GM21528 (cell line): ENCODE results near the gene TUBB.

Experiments used
- ATAC-seq: cut with Tn5 transposase; IDR thresholded peaks from one replicate; pipeline ENCODE4 v1.9.1; 2021; ENCODE audit warnings: mild to moderate bottlenecking, moderate library complexity; ENCODE audit not compliant: unreplicated experiment, low FRiP score

TUBB gene

GRCh38 chr6:30732237-30732943 lies 12.2 kb downstream of the TUBB start:
- no peak for ATAC-seq

- ATAC-seq, result no peak
Observed at GRCh38 chr6:30735668-30736314, 15.6 kb downstream of the TUBB start.

- ATAC-seq, result no peak
Observed at GRCh38 chr6:30738532-30738931, 18.4 kb downstream of the TUBB start.

GRCh38 chr6:30740540-30740870 lies 20.4 kb downstream of the TUBB start:
- ATAC-seq, result no peak

GRCh38 chr6:30741063-30741779 lies 21.1 kb downstream of the TUBB start:
- no peak for ATAC-seq

- ATAC-seq, result no peak
Observed at GRCh38 chr6:30741789-30742315, 21.7 kb downstream of the TUBB start.

GRCh38 chr6:30742316-30743098 lies 22.4 kb downstream of the TUBB start, which contains the start of gene FLOT1:
Gene FLOT1 (minus strand): TSS chr6:30742687. CDS start chr6:30742189, 498 bp downstream.
- ATAC-seq, result peak; percentile 60

- ATAC-seq, result peak; percentile 12
Observed at GRCh38 chr6:30743099-30744053, 23.2 kb downstream of the TUBB start.

GRCh38 chr6:30744054-30744805 lies 24.1 kb downstream of the TUBB start, which contains the start of gene IER3:
Gene IER3 (minus strand): TSS chr6:30744547. CDS start chr6:30744518, 29 bp downstream.
- ATAC-seq, result peak; percentile 42

GRCh38 chr6:30747300-30747687 lies 27.1 kb downstream of the TUBB start:
- no peak for ATAC-seq

- ATAC-seq, result no peak
Observed at GRCh38 chr6:30747902-30748769, 28.0 kb downstream of the TUBB start.

GRCh38 chr6:30748851-30749540 lies 28.8 kb downstream of the TUBB start:
- ATAC-seq, result no peak

- ATAC-seq, result no peak
Observed at GRCh38 chr6:30749554-30750378, 29.6 kb downstream of the TUBB start.

GRCh38 chr6:30750379-30750668 lies 30.2 kb downstream of the TUBB start:
- no peak for ATAC-seq

GRCh38 chr6:30752157-30752927 lies 32.2 kb downstream of the TUBB start:
- ATAC-seq, result no peak

GRCh38 chr6:30754631-30755030 lies 34.5 kb downstream of the TUBB start:
- no peak for ATAC-seq
